HL-60 (cell line): ENCODE measurements around the gene MYO3A.

ENCODE experiments used
- DNase-seq, 2 experiments: peaks; one replicate each; pipeline ENCODE4 v3.0.0-alpha.2; 2010 to 2020; ENCODE audit warnings: low read depth in 1 of 2, low spot score in 1 of 2
- H3K27ac ChIP-seq: fragments of 250-450 bp; sonication (Bioruptor Pico); replicated peaks from 2 replicates; pipeline ENCODE4 v1.5.1; 2020; ENCODE audit warnings: mild to moderate bottlenecking, moderate library complexity
- H3K27me3 ChIP-seq: fragments of 250-450 bp; sonication (Bioruptor Pico); 2 replicates; pipeline ENCODE4 v1.5.1; 2021; ENCODE audit warnings: mild to moderate bottlenecking, moderate library complexity; ENCODE audit not compliant: insufficient read depth, poor library complexity, severe bottlenecking
- H3K4me3 ChIP-seq: replicated peaks from 2 replicates; pipeline ENCODE4 v1.5.1; 2011; ENCODE audit warnings: mild to moderate bottlenecking, control low read depth, low read length; ENCODE audit not compliant: insufficient read depth
- GABPA ChIP-seq: IDR thresholded peaks from 2 replicates; pipeline ENCODE4 v1.6.1; 2012; ENCODE audit warnings: low read depth
- POLR2AphosphoS5 ChIP-seq: IDR thresholded peaks from 2 replicates; pipeline ENCODE4 v1.6.1; 2012; ENCODE audit warnings: low read depth
- SPI1 ChIP-seq: IDR thresholded peaks from 2 replicates; pipeline ENCODE4 v1.6.1; 2012; ENCODE audit warnings: low read depth, mild to moderate bottlenecking, borderline replicate concordance
- long read RNA-seq: library from polyadenylated mRNA; unstranded; transcript quantifications from one replicate; pipeline ENCODE4 v2.0.0, GENCODE V29; 2020
- TF ChIP-seq, protein P1 (sequence below): IDR thresholded peaks from one replicate; pipeline ENCODE4 v1.5.1; 2011; ENCODE audit warnings: low read length, control low read depth, inconsistent platforms; ENCODE audit not compliant: insufficient read depth
- TF ChIP-seq, protein P2 (sequence below): IDR thresholded peaks from 2 replicates; pipeline ENCODE4 v1.6.1; 2012; ENCODE audit warnings: low read depth; ENCODE audit not compliant: insufficient replicate concordance

MYO3A gene, protein sequence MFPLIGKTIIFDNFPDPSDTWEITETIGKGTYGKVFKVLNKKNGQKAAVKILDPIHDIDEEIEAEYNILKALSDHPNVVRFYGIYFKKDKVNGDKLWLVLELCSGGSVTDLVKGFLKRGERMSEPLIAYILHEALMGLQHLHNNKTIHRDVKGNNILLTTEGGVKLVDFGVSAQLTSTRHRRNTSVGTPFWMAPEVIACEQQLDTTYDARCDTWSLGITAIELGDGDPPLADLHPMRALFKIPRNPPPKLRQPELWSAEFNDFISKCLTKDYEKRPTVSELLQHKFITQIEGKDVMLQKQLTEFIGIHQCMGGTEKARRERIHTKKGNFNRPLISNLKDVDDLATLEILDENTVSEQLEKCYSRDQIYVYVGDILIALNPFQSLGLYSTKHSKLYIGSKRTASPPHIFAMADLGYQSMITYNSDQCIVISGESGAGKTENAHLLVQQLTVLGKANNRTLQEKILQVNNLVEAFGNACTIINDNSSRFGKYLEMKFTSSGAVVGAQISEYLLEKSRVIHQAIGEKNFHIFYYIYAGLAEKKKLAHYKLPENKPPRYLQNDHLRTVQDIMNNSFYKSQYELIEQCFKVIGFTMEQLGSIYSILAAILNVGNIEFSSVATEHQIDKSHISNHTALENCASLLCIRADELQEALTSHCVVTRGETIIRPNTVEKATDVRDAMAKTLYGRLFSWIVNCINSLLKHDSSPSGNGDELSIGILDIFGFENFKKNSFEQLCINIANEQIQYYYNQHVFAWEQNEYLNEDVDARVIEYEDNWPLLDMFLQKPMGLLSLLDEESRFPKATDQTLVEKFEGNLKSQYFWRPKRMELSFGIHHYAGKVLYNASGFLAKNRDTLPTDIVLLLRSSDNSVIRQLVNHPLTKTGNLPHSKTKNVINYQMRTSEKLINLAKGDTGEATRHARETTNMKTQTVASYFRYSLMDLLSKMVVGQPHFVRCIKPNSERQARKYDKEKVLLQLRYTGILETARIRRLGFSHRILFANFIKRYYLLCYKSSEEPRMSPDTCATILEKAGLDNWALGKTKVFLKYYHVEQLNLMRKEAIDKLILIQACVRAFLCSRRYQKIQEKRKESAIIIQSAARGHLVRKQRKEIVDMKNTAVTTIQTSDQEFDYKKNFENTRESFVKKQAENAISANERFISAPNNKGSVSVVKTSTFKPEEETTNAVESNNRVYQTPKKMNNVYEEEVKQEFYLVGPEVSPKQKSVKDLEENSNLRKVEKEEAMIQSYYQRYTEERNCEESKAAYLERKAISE (N-terminal part only)
- long read RNA-seq: 0 reads

DNA sequence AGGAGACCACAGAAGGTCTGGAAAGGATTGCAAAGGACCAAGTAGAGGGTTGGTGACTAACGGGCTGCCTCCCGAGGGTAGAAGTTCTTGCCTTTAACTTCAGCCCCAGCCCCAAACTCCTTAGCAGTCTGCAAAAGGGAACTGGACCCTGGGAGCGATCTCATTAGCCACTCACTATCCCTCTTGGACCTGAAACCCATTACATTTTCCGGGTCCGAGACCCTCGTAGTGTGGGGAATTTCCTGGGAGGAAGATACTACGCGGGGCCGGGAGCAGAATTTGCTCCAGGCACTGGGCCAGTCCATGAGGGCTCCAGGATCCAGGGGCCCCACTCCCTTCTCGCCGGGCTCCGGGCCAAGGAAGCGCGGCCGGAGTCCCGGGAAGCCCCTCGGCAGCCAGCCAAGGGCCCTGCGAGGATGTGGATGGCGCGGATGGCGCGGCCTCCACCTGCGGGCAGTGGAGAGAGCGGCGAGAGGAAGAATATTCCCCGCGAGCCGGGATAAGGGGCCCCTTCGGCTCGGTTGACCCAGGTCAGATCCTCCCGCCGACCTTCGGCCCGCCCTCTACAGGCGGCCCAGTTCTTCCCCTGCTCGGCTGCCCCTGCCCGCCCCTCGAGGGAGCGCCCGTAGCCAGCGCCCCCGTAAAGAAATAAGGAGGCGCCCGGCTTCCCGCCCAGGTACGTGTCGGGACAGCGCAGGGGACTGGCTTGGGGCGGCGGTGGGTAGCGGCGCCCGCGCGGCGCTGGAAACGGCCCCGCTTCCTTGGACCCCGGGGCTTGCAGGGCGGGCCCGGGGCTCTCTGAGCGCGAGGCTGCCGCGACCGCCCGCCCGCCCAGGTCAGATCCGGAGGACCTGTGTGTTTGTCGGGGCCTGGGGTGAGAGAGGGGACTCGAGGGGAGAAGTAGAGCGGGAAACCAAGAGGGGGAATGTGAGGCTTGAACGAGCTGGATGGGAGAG lies at the start of gene MYO3A:
TSS of gene MYO3A (plus strand) at position 577 of the 956 bp plus-strand sequence. CDS start 17,882 bp downstream, outside the sequence.
- Histone ChIP-seq H3K27me3 (peaks cover 14% of the 10 kb centered on the region), H3K4me3 (no peak within 1 kb of the TSS), H3K27ac (no peak within 1 kb of the TSS)
- TF ChIP-seq, protein P1, sequence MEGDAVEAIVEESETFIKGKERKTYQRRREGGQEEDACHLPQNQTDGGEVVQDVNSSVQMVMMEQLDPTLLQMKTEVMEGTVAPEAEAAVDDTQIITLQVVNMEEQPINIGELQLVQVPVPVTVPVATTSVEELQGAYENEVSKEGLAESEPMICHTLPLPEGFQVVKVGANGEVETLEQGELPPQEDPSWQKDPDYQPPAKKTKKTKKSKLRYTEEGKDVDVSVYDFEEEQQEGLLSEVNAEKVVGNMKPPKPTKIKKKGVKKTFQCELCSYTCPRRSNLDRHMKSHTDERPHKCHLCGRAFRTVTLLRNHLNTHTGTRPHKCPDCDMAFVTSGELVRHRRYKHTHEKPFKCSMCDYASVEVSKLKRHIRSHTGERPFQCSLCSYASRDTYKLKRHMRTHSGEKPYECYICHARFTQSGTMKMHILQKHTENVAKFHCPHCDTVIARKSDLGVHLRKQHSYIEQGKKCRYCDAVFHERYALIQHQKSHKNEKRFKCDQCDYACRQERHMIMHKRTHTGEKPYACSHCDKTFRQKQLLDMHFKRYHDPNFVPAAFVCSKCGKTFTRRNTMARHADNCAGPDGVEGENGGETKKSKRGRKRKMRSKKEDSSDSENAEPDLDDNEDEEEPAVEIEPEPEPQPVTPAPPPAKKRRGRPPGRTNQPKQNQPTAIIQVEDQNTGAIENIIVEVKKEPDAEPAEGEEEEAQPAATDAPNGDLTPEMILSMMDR: no peak
- no peak for TF ChIP-seq SPI1
- TF ChIP-seq GABPA: no peak
- no peak for TF ChIP-seq POLR2AphosphoS5
- TF ChIP-seq, protein P2, sequence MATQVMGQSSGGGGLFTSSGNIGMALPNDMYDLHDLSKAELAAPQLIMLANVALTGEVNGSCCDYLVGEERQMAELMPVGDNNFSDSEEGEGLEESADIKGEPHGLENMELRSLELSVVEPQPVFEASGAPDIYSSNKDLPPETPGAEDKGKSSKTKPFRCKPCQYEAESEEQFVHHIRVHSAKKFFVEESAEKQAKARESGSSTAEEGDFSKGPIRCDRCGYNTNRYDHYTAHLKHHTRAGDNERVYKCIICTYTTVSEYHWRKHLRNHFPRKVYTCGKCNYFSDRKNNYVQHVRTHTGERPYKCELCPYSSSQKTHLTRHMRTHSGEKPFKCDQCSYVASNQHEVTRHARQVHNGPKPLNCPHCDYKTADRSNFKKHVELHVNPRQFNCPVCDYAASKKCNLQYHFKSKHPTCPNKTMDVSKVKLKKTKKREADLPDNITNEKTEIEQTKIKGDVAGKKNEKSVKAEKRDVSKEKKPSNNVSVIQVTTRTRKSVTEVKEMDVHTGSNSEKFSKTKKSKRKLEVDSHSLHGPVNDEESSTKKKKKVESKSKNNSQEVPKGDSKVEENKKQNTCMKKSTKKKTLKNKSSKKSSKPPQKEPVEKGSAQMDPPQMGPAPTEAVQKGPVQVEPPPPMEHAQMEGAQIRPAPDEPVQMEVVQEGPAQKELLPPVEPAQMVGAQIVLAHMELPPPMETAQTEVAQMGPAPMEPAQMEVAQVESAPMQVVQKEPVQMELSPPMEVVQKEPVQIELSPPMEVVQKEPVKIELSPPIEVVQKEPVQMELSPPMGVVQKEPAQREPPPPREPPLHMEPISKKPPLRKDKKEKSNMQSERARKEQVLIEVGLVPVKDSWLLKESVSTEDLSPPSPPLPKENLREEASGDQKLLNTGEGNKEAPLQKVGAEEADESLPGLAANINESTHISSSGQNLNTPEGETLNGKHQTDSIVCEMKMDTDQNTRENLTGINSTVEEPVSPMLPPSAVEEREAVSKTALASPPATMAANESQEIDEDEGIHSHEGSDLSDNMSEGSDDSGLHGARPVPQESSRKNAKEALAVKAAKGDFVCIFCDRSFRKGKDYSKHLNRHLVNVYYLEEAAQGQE: no peak
- DNase-seq: no peak

DNA sequence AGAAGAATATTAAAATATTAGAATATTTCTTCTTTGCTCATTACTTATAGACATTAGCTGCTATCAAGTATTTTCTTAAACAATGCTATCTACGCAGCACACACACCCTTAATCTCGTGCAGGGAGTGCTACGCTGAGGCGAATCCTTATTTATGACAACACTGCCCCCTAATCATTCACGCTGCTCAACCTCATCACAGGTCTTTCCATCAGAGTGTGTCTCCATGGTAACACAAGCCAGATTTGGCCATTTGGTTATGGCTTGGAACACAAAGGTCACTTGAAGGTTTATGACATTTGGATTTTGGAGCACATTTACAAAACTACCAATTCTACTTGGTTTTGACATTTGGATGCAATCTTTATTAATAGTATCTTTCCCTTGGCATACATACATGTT lies 45.4 kb upstream of the MYO3A start:
- no peak for DNase-seq
- Histone ChIP-seq H3K4me3 (no peak overlapping the region), H3K27me3 (no peaks in the 10 kb centered on the region), H3K27ac (no peak overlapping the region)
- TF ChIP-seq, protein P1: no peak
- TF ChIP-seq, protein P2: no peak
- TF ChIP-seq GABPA: no peak
- no peak for TF ChIP-seq POLR2AphosphoS5
- no peak for TF ChIP-seq SPI1

DNA sequence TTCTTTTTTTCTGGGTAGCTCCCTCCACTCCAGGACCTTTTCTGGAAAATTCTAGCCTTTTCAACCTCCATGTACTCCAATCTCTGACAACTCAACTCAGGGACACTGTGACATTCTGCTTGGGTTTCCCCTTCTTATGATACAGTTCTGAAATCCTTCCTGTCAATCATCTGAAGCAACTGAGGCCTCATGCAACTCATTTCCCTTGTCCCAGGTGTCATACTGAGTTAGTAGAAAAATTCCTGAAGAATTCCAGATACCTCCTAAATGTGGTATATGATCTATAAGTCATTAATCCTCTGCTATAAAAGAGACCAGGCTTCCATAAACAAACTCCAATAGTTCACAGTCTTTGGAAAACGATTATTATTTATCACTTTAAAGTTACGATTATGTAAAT lies 43.0 kb upstream of the MYO3A start:
- H3K27me3 ChIP-seq: no peaks in the 10 kb centered on the region
- no peak overlapping the region for H3K27ac ChIP-seq
- no peak for DNase-seq
- TF ChIP-seq, protein P1: no peak
- no peak for TF ChIP-seq POLR2AphosphoS5
- TF ChIP-seq, protein P2: no peak
- no peak for TF ChIP-seq SPI1
- no peak for TF ChIP-seq GABPA
- no peak overlapping the region for H3K4me3 ChIP-seq
